OCI-LY3 (cell line): ENCODE measurements around the gene ANKS6.

Experiments used
- CTCF ChIP-seq: fragments of 200-600, 300-600 bp; sonication (generic); IDR thresholded peaks from 2 replicates; pipeline ENCODE4 v1.5.1; 2014; ENCODE audit warnings: antibody characterized with exemption, low read length, low read depth
- EZH2phosphoT487 ChIP-seq: fragments of 200-600 bp; shearing (Covaris generic); IDR thresholded peaks from 2 replicates; pipeline ENCODE4 v1.6.1; 2018; ENCODE audit warnings: antibody characterized with exemption, mixed run types, low read depth

- no peak for TF ChIP-seq EZH2phosphoT487
- TF ChIP-seq CTCF = no peak
Observed at GRCh38 chr9:98765256-98765655, 31.1 kb downstream of the ANKS6 start.
